ENCODE data around the gene MSANTD1. TPM values are rescaled to one million over a fixed set of nuclear protein-coding genes. Genes with fewer than 3 reads are reported as not detected.

The MSANTD1 gene
- total RNA-seq, 1 donor from 2014 or later: 1.6 TPM

GRCh38 chr4:3245676-3246075, 3.3 kb upstream of the MSANTD1 start:
- no peak overlapping the region for H3K4me3 ChIP-seq (ENCODE audit: insufficient read depth, low read depth, low read length)
- no peak overlapping the region for H3K4me2 ChIP-seq (ENCODE audit: low read length)
- no peak overlapping the region for H2AFZ ChIP-seq (ENCODE audit: low read depth, low read length)
- H3K79me2 ChIP-seq (ENCODE audit: insufficient read depth, low read length): no peaks in the 10 kb centered on the region
- H3K36me3 Mint-ChIP-seq (ENCODE audit: low read depth, unreplicated experiment): peaks cover 12% of the 10 kb centered on the region
- H3K4me1 ChIP-seq (ENCODE audit: insufficient read depth, low read length): no peaks in the 10 kb centered on the region
- no peak overlapping the region for H3K9ac ChIP-seq (ENCODE audit: low read length)
- H3K9me3 Mint-ChIP-seq (ENCODE audit: unreplicated experiment): no peaks in the 10 kb centered on the region
- H3K4me3 Mint-ChIP-seq (ENCODE audit: unreplicated experiment): no peak overlapping the region
- FAIRE-seq (no peak), DNase-seq (ENCODE audit: low read depth) (no peak)
- peaks cover 14% of the 10 kb centered on the region for H4K20me1 ChIP-seq (ENCODE audit: insufficient read depth, low read length)
- H3K27ac ChIP-seq (ENCODE audit: low read depth, low read length): no peak overlapping the region
- no peak overlapping the region for H3K27ac Mint-ChIP-seq (ENCODE audit: unreplicated experiment)
- H3K9me3 ChIP-seq (ENCODE audit: insufficient read depth, low read depth, low read length): no peaks in the 10 kb centered on the region
- H3K4me1 Mint-ChIP-seq (ENCODE audit: low read depth, unreplicated experiment): no peaks in the 10 kb centered on the region
- peaks cover 2% of the 10 kb centered on the region for H3K36me3 ChIP-seq (ENCODE audit: insufficient read depth, low read length)
- no peaks in the 10 kb centered on the region for H3K27me3 ChIP-seq (ENCODE audit: insufficient read depth, low read length)
- no peaks in the 10 kb centered on the region for H3K27me3 Mint-ChIP-seq (ENCODE audit: low read depth, unreplicated experiment)
- TF ChIP-seq EZH2 (IDR thresholded peaks at IDR 0.05; ENCODE audit: insufficient read depth, low read length) (no peak), CTCF (IDR thresholded peaks at IDR 0.05; ENCODE audit: insufficient read depth, low read depth, low read length) (no peak)

GRCh38 chr4:3246458-3247398, 2.2 kb upstream of the MSANTD1 start:
- Mint-ChIP-seq H3K27ac (ENCODE audit: unreplicated experiment) (no peak overlapping the region), H3K36me3 (ENCODE audit: low read depth, unreplicated experiment) (peaks cover 12% of the 10 kb centered on the region), H3K4me3 (ENCODE audit: unreplicated experiment) (no peak overlapping the region), H3K9me3 (ENCODE audit: unreplicated experiment) (no peaks in the 10 kb centered on the region), H3K4me1 (ENCODE audit: low read depth, unreplicated experiment) (no peaks in the 10 kb centered on the region), H3K27me3 (ENCODE audit: low read depth, unreplicated experiment) (no peaks in the 10 kb centered on the region)
- Histone ChIP-seq H2AFZ (ENCODE audit: low read depth, low read length) (no peak overlapping the region), H3K36me3 (ENCODE audit: insufficient read depth, low read length) (peaks cover 2% of the 10 kb centered on the region), H3K27me3 (ENCODE audit: insufficient read depth, low read length) (no peaks in the 10 kb centered on the region), H3K4me3 (ENCODE audit: insufficient read depth, low read depth, low read length) (no peak overlapping the region), H3K79me2 (ENCODE audit: insufficient read depth, low read length) (no peaks in the 10 kb centered on the region), H3K9ac (ENCODE audit: low read length) (no peak overlapping the region), H4K20me1 (ENCODE audit: insufficient read depth, low read length) (peaks cover 14% of the 10 kb centered on the region), H3K27ac (ENCODE audit: low read depth, low read length) (no peak overlapping the region), H3K4me1 (ENCODE audit: insufficient read depth, low read length) (no peaks in the 10 kb centered on the region), H3K9me3 (ENCODE audit: insufficient read depth, low read depth, low read length) (no peaks in the 10 kb centered on the region), H3K4me2 (ENCODE audit: low read length) (no peak overlapping the region)
- DNase-seq (ENCODE audit: low read depth) (no peak), FAIRE-seq (no peak)
- TF ChIP-seq EZH2 (IDR thresholded peaks at IDR 0.05; ENCODE audit: insufficient read depth, low read length) (no peak), CTCF (IDR thresholded peaks at IDR 0.05; ENCODE audit: insufficient read depth, low read depth, low read length) (no peak)
